Mammary epithelial cell (primary cell): ENCODE data around the gene STRN4.

Experiments used
- EZH2 ChIP-seq: IDR thresholded peaks from 2 replicates; pipeline ENCODE4 v1.6.1; 2012; ENCODE audit warnings: low read length, inconsistent platforms, borderline replicate concordance
- TF ChIP-seq, protein P1 (sequence below), 2 donors: IDR thresholded peaks in 1 of 2; conservative IDR thresholded peaks in 1 of 2; 2 replicates each; pipeline ENCODE4 v1.5.1; 2011 to 2012; ENCODE audit warnings: inconsistent platforms in 2 of 2, low read length in 2 of 2, mild to moderate bottlenecking in 2 of 2, control low read depth in 1 of 2, low read depth in 1 of 2; ENCODE audit not compliant: insufficient read depth in 1 of 2; ENCODE audit errors: extremely low read depth in 1 of 2

DNA sequence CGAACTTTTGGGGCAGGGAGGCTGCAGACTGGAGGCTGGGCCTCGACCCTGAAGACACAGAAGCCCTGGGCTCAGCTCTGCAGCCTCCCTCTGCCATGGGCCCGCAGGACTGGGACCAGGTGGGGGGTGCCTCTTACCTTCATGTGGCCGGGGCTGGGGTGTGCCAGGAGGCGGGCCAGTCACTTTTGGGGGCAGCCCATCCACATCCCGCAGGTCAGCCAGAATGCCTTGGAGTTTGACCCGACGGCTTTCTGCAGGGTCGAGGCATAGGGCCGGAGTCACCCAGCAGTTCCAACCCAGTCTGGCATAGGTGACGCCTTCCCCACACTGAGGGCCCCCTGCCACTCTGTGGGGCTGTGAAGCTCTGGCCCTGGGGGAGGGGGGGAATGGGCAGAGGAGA is 18.5 kb downstream of the STRN4 start:
- TF ChIP-seq, protein P1, sequence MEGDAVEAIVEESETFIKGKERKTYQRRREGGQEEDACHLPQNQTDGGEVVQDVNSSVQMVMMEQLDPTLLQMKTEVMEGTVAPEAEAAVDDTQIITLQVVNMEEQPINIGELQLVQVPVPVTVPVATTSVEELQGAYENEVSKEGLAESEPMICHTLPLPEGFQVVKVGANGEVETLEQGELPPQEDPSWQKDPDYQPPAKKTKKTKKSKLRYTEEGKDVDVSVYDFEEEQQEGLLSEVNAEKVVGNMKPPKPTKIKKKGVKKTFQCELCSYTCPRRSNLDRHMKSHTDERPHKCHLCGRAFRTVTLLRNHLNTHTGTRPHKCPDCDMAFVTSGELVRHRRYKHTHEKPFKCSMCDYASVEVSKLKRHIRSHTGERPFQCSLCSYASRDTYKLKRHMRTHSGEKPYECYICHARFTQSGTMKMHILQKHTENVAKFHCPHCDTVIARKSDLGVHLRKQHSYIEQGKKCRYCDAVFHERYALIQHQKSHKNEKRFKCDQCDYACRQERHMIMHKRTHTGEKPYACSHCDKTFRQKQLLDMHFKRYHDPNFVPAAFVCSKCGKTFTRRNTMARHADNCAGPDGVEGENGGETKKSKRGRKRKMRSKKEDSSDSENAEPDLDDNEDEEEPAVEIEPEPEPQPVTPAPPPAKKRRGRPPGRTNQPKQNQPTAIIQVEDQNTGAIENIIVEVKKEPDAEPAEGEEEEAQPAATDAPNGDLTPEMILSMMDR (conservative IDR thresholded peaks at IDR 0.05 in 1 of 2, IDR thresholded peaks at IDR 0.05 in 1 of 2; ENCODE audit: extremely low read depth in 1 of 2, insufficient read depth in 1 of 2, low read depth in 1 of 2, low read length in 2 of 2) = no peak
- no peak for TF ChIP-seq EZH2
